ENCODE data around the gene SLC39A6. TPM values are rescaled to one million over a fixed set of nuclear protein-coding genes. Genes with fewer than 3 reads are reported as not detected.
"Not testable (repeated sequence)": the region's sequence is repeated elsewhere in the genome, so short reads cannot be mapped to it uniquely, and the experiment has no call there.

Gene SLC39A6
- total and polyA plus RNA-seq, 4 donors = 4.7 to 59.2 (median 31.0) TPM

- Histone ChIP-seq H3K27ac (ENCODE audit: low read depth in 1 of 2, low read length in 1 of 2) (no peak overlapping the region), H3K36me3 (ENCODE audit: control insufficient read depth in 4 of 4, insufficient read depth in 4 of 4, low read length in 4 of 4) (no peaks in the 10 kb centered on the region), H3K9ac (ENCODE audit: insufficient read depth in 1 of 2, low read length in 2 of 2) (no peak overlapping the region), H3K4me1 (ENCODE audit: control insufficient read depth in 5 of 5, insufficient read depth in 5 of 5, low read length in 5 of 5) (no peaks in the 10 kb centered on the region), H3K4me3 (no peak overlapping the region), H3K9me3 (ENCODE audit: control insufficient read depth in 4 of 4, insufficient read depth in 3 of 4, low read length in 3 of 4) (no peaks in the 10 kb centered on the region), H3K27me3 (ENCODE audit: control insufficient read depth in 3 of 3, insufficient read depth in 3 of 3, low read length in 2 of 3) (peaks cover 0 to 4% (median 3%) of the 10 kb centered on the region in 3 donors)
- ATAC-seq (ENCODE audit: insufficient read depth, low FRiP score) (no peak), DNase-seq (no peak)
- WGBS, 2 donors = 76 to 78% methylated on average over 1 of the region's 1 CpG
- TF ChIP-seq CTCF (IDR thresholded peaks at IDR 0.05; ENCODE audit: control extremely low read depth, extremely low read depth) = no peak
Measured at GRCh38 chr18:36073676-36074075, 55.5 kb downstream of the SLC39A6 start.

- H3K4me1 ChIP-seq (ENCODE audit: control insufficient read depth in 5 of 5, insufficient read depth in 5 of 5, low read length in 5 of 5); H3K9ac ChIP-seq (ENCODE audit: insufficient read depth in 1 of 2, low read length in 2 of 2); H3K4me3 ChIP-seq; H3K36me3 ChIP-seq (ENCODE audit: control insufficient read depth in 4 of 4, insufficient read depth in 4 of 4, low read length in 4 of 4); ATAC-seq (ENCODE audit: insufficient read depth, low FRiP score); H3K9me3 ChIP-seq (ENCODE audit: control insufficient read depth in 4 of 4, insufficient read depth in 3 of 4, low read length in 3 of 4); H3K27ac ChIP-seq (ENCODE audit: low read depth in 1 of 2, low read length in 1 of 2); H3K27me3 ChIP-seq (ENCODE audit: control insufficient read depth in 3 of 3, insufficient read depth in 3 of 3, low read length in 2 of 3); DNase-seq: not testable (repeated sequence)
- 96 to 97% methylated on average over 8 of the region's 8 CpGs for WGBS, 2 donors
Measured at GRCh38 chr18:36072406-36072805, 56.7 kb downstream of the SLC39A6 start.

- TF ChIP-seq CTCF (IDR thresholded peaks at IDR 0.05; ENCODE audit: control extremely low read depth, extremely low read depth) = no peak
- peaks cover 0 to 8% (median under 1%) of the 10 kb centered on the region in 4 donors for H3K36me3 ChIP-seq (ENCODE audit: control insufficient read depth in 4 of 4, insufficient read depth in 4 of 4, low read length in 4 of 4)
- H3K4me3 ChIP-seq = peak within 1 kb of the TSS; percentile 75
- 1 to 2% methylated on average over 52 to 66 of the region's 66 CpGs for WGBS, 2 donors
- ATAC-seq (ENCODE audit: insufficient read depth, low FRiP score) = peak; percentile 97
- peaks cover 0 to 4% (median 0%) of the 10 kb centered on the region in 3 donors for H3K27me3 ChIP-seq (ENCODE audit: control insufficient read depth in 3 of 3, insufficient read depth in 3 of 3, low read length in 2 of 3)
- H3K9ac ChIP-seq (ENCODE audit: insufficient read depth in 1 of 2, low read length in 2 of 2) = peak within 1 kb of the TSS; percentile 78 to 85
- H3K4me1 ChIP-seq (ENCODE audit: control insufficient read depth in 5 of 5, insufficient read depth in 5 of 5, low read length in 5 of 5) = peaks cover 0 to 9% (median 4%) of the 10 kb centered on the region in 5 donors
- DNase-seq = peak; percentile 93 to 96 (median 95)
- H3K27ac ChIP-seq (ENCODE audit: low read depth in 1 of 2, low read length in 1 of 2) = peak within 1 kb of the TSS; percentile 86 to 98
- no peaks in the 10 kb centered on the region for H3K9me3 ChIP-seq (ENCODE audit: control insufficient read depth in 4 of 4, insufficient read depth in 3 of 4, low read length in 3 of 4)
Measured at GRCh38 chr18:36067055-36067957, 61.8 kb downstream of the SLC39A6 start, which contains the start of gene RPRD1A. Gene RPRD1A (minus strand): TSS chr18:36067559. CDS start chr18:36067404, 155 bp downstream.

- Histone ChIP-seq H3K9ac (ENCODE audit: insufficient read depth in 1 of 2, low read length in 2 of 2) (peak overlapping the region; percentile 78 to 85), H3K9me3 (ENCODE audit: control insufficient read depth in 4 of 4, insufficient read depth in 3 of 4, low read length in 3 of 4) (no peaks in the 10 kb centered on the region), H3K27me3 (ENCODE audit: control insufficient read depth in 3 of 3, insufficient read depth in 3 of 3, low read length in 2 of 3) (peaks cover 0 to 4% (median 0%) of the 10 kb centered on the region in 3 donors), H3K4me3 (peak overlapping the region; percentile 75), H3K27ac (ENCODE audit: low read depth in 1 of 2, low read length in 1 of 2) (peak overlapping the region; percentile 86 to 98), H3K4me1 (ENCODE audit: control insufficient read depth in 5 of 5, insufficient read depth in 5 of 5, low read length in 5 of 5) (peaks cover 0 to 9% (median 4%) of the 10 kb centered on the region in 5 donors), H3K36me3 (ENCODE audit: control insufficient read depth in 4 of 4, insufficient read depth in 4 of 4, low read length in 4 of 4) (peaks cover 0 to 8% (median under 1%) of the 10 kb centered on the region in 4 donors)
- ATAC-seq (ENCODE audit: insufficient read depth, low FRiP score) (peak; percentile 11), DNase-seq (peak in 1 of 3 donors; percentile 15)
- TF ChIP-seq CTCF (IDR thresholded peaks at IDR 0.05; ENCODE audit: control extremely low read depth, extremely low read depth) = no peak
- 0 to 1% methylated on average over 5 of the region's 5 CpGs for WGBS, 2 donors
Measured at GRCh38 chr18:36066686-36067054, 62.5 kb downstream of the SLC39A6 start.
